GM21528 (cell line): ENCODE measurements around the gene CHPT1.
A peak's percentile ranks its signal among the peaks of the same experiment; 100 is the strongest.
"Not testable (repeated sequence)": the region's sequence is repeated elsewhere in the genome, so short reads cannot be mapped to it uniquely, and the experiment has no call there.

ENCODE experiments used
- ATAC-seq: cut with Tn5 transposase; IDR thresholded peaks from one replicate; pipeline ENCODE4 v1.9.1; 2021; ENCODE audit warnings: mild to moderate bottlenecking, moderate library complexity; ENCODE audit not compliant: unreplicated experiment, low FRiP score

CHPT1 gene

DNA sequence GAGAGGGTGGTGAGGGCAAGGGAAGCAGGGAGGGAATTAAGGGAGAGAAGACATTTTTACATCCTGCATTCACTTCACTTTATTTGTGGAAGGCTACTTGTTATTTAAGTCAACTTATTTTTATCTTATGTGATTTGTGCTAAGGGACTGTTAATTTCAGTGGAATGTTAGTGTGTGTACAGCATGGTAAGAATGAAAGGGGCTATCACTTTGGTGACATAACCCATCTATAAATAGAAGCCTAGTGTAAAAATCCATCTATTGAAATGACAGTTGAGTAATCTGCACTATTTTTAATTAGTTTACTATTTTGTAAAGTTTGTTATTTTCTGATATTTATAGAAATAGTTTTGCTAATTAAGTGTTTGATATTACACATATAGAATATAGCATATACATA, 16.8 kb upstream of the CHPT1 start:
- no peak for ATAC-seq

- not testable (repeated sequence) for ATAC-seq
Observed at GRCh38 chr12:101681627-101682026, 15.8 kb upstream of the CHPT1 start.

DNA sequence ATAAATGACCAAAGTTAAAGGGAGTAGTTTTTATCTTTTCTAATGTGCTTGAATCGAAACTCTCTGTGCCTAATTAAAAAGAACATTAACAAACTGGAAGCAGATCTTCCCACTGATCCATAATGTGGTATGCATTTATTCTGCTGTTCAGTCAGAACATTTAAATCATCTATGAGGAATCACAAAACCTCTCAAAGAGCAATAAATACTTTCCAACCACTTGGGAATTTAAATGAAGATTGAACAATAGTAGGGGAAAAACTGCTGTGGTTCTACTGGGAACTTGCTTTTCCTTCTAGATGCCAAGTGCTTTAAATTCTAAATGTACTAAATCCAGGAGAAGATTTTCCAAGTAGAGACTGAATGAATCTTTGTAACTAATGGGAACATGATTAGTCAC, 12.3 kb upstream of the CHPT1 start:
- no peak for ATAC-seq

DNA sequence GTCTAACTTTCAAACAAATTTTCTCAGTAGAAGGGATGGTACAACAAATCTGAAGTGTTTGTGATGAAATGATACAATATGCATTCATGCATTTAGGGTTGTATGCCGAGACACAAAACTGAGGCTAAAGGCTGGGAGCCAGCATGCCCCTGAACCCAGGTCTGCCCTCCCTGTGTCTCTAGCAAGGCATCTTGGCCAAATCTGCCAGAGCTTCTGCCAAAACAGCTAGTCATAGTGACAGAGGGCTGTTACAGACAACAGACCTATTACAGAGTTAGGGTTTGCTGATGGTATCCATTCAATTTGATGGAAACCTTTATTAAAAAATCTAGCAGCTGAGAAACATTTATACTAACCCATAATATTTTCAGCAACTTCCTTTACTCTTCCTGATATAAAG, 11.3 kb upstream of the CHPT1 start:
- ATAC-seq: no peak

GRCh38 chr12:101690544-101691098, 6.8 kb upstream of the CHPT1 start:
- ATAC-seq: no peak

- no peak for ATAC-seq
Observed at GRCh38 chr12:101691503-101692096, 5.8 kb upstream of the CHPT1 start.

- ATAC-seq: no peak
Observed at GRCh38 chr12:101694297-101694848, 3.1 kb upstream of the CHPT1 start.

- ATAC-seq: no peak
Observed at GRCh38 chr12:101694986-101695385, 2.5 kb upstream of the CHPT1 start.

DNA sequence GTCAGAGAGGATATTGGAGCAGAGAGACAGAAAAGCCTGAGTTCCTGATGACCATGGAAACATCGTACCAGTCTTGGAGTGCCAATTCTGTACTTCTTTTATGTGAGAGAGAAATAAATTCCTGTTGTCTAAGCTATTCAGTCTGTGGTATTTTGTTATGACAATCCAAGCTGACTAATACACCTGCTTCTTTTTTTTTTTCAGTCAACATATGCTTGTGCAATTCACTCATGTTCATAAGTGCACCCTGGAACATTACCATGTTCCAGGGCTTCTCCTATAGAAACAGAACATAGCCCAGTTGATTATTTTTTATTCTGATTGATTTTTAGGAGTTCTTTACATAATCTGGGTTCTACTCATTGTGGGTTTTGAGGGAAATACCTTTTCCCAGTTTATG, 1.7 kb upstream of the CHPT1 start:
- no peak for ATAC-seq

DNA sequence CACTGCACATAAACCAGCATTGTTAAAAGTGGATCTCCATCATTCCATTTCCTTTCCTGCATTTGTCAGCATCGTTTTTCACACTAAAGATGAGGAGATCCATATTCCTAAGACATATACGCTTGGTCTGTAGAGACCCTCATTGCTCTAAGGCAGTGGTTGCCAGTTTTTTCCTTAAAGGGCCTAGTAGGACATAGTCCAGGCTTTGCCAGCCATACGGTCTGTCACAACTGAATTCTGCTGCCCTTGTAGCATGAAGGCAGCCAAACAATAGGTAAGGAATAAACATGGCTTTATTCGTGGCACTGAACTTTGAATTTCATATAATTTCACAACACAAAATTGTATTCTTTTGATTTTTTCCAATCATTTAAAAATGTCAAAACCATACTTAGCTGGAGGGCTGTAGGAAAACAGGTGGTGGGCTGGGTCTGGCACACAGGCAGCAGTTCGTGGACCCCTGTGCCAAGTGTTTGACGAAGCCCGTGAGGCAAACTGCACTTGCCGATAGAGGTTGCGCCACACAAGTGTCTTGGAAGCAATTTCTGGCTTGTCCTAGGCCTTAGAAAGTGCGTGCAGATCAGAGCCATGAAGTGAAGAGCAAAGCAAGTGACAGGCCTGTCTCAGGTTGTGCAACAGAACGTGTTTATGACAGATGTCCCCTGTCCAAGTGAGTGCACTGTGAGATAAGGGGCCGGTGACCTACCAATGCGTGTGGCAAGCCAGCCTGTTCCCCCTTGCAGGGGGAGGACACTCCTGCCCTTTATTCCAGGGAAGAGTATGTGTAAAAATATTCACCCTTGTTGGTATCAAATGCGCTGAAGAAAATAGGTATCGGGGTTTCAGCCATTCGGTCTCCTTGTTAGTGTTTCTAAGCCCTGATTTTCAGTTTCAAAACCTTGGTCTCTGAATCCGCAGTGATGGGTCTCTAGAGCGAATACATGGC, 916 bp upstream of the CHPT1 start:
- ATAC-seq: peak; percentile 49

- ATAC-seq: peak; percentile 17
Observed at GRCh38 chr12:101697930-101698799, 725 bp downstream of the CHPT1 start.

- no peak for ATAC-seq
Observed at GRCh38 chr12:101698800-101699347, 1.4 kb downstream of the CHPT1 start.

- ATAC-seq: no peak
Observed at GRCh38 chr12:101700299-101700820, 2.9 kb downstream of the CHPT1 start.

DNA sequence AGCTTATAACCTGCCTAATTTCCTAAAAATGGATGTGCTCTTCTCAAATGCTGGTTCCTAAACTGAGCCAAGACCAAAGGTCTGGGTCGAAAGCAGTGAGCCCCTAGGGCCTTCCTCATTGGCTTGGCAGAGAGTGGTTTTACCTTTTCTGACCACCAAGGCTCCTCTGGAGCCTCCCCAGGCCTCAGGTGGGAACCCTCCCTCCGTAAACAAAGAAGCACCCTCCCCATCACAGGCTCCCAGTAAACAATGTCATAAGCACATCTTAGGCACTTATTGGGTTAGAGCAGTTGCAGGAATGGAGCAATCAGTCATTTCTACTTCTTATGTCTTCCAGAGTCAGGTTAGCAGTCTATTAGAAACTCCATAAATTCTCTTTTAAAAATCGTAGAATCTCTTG, 6.0 kb downstream of the CHPT1 start:
- no peak for ATAC-seq

GRCh38 chr12:101706403-101706802, 9.0 kb downstream of the CHPT1 start:
- no peak for ATAC-seq

DNA sequence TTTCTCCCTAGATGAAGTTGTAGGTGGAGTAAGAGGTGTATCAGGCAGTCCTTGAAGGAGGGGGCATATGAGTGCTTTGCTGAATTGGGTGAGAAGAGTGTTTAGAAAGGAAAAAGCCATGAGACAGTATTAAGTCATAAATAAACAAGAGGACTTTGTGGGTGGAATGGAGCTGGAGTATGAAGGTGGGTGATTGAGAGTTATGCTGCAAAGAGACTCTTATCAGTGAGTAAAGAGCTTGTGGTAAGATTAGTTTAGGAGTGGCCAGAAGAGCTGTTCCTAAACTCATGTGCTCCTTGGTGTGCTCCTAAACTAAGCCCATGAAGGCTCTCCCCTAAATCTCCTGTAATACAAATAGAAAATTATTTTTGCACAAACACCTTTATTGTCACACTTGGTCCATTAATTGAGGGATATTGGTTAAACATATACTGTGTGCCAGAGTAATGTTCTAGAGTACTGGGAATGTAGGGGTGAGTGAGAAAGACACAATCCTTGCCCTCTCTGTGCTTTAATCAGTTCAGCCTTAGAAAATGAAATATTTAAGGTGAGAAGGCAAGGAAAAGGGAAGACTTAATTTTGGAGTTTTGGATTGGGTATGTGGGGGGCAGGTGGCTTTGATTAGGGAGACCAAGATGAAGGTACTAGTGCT, 9.8 kb downstream of the CHPT1 start:
- ATAC-seq: no peak

- ATAC-seq: no peak
Observed at GRCh38 chr12:101710288-101710687, 12.8 kb downstream of the CHPT1 start.

- ATAC-seq: no peak
Observed at GRCh38 chr12:101713059-101713682, 15.7 kb downstream of the CHPT1 start.

DNA sequence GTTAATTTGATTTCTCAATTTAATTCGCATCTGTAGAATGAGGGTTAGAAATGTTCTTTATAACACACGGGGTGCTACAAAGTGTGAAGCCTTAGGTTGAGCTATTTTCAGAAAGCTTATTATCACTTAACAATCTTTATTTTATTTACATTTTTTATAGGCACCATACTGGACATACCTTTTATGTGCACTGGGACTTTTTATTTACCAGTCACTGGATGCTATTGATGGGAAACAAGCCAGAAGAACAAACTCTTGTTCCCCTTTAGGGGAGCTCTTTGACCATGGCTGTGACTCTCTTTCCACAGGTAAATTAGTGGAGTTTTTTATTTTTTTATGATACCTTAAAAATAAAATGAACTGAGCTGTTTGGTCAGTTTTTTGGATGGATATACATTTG, 16.5 kb downstream of the CHPT1 start:
- no peak for ATAC-seq
